H1 (cell line): ENCODE measurements around the gene ARHGEF4. TPM values are rescaled to one million over a fixed set of nuclear protein-coding genes. Genes with fewer than 3 reads are reported as not detected.

Experiments used
- CTCF ChIA-PET: fragments of 300-600 bp; sonication (Branson Sonifier 250); formaldehyde crosslinking; loops from one replicate; lab custom pipeline; 2021; ENCODE audit not compliant: partially characterized antibody; lab: Charles Lee
- POLR2A ChIA-PET: fragments of 300-600 bp; sonication (Branson Sonifier 250); formaldehyde crosslinking; loops from one replicate; lab custom pipeline; 2021; ENCODE audit warnings: inconsistent platforms; ENCODE audit not compliant: partially characterized antibody; lab: Charles Lee
- DNase-seq, 2 experiments: peaks; one replicate each; pipeline versions ENCODE4 v3.0.0 to v3.0.0-alpha.2; 2010 to 2022; ENCODE audit warnings: low spot score in 2 of 2, low read depth in 1 of 2, mixed read lengths in 1 of 2
- FAIRE-seq: peaks from 2 replicates; lab custom pipeline; 2011; peaks lifted over from hg19 to GRCh38; lab: Jason Lieb, UNC
- H2AFZ ChIP-seq: 2 replicates; pipeline ENCODE4 v1.8.1; 2012; ENCODE audit warnings: low read length, inconsistent platforms
- H2AK5ac ChIP-seq: 2 replicates; pipeline ENCODE4 v1.6.1; 2013; ENCODE audit warnings: low read depth, low read length
- H2BK120ac ChIP-seq: replicated peaks from 2 replicates; pipeline ENCODE3; 2013; ENCODE audit warnings: low read depth, low read length, inconsistent platforms
- H2BK12ac ChIP-seq: 2 replicates; pipeline ENCODE4 v1.6.1; 2013; ENCODE audit warnings: low read depth, low read length
- H2BK15ac ChIP-seq: 2 replicates; pipeline ENCODE4 v1.6.1; 2013; ENCODE audit warnings: low read length
- H2BK20ac ChIP-seq: 2 replicates; pipeline ENCODE4 v1.6.1; 2013; ENCODE audit warnings: low read length
- H2BK5ac ChIP-seq: 2 replicates; pipeline ENCODE4 v1.6.1; 2013; ENCODE audit warnings: low read depth, low read length
- H3K14ac ChIP-seq: 2 replicates; pipeline ENCODE4 v1.6.1; 2013; ENCODE audit warnings: inconsistent platforms; ENCODE audit not compliant: insufficient read length
- H3K18ac ChIP-seq: 2 replicates; pipeline ENCODE4 v1.6.1; 2013; ENCODE audit warnings: low read length; ENCODE audit errors: extremely low read depth
- H3K23ac ChIP-seq: 2 replicates; pipeline ENCODE4 v1.6.1; 2013; ENCODE audit warnings: inconsistent platforms; ENCODE audit not compliant: insufficient read length
- H3K23me2 ChIP-seq: 2 replicates; pipeline ENCODE4 v1.6.1; 2013; ENCODE audit warnings: low read depth, low read length
- H3K27ac ChIP-seq: 2 replicates; pipeline ENCODE4 v1.6.1; 2011; ENCODE audit warnings: low read depth, low read length, inconsistent platforms
- H3K27me3 ChIP-seq, 4 experiments: replicated peaks in 1 of 4; 1 replicate in 1 of 4; 2 replicates in 3 of 4; pipeline versions ENCODE4 v1.6.1 to v1.8.1; 2011 to 2013; ENCODE audit warnings: low read length in 3 of 4, mild to moderate bottlenecking in 3 of 4, inconsistent platforms in 2 of 4, mixed read lengths in 2 of 4, moderate library complexity in 1 of 4; ENCODE audit not compliant: control insufficient read depth in 3 of 4, insufficient read depth in 3 of 4; ENCODE audit errors: extremely low read depth in 1 of 4
- H3K36me3 ChIP-seq, 4 experiments: 2 replicates each; pipeline versions ENCODE4 v1.6.1 to v1.8.1; 2011 to 2013; ENCODE audit warnings: mild to moderate bottlenecking in 4 of 4, low read length in 3 of 4, moderate library complexity in 2 of 4, control low read depth in 1 of 4, inconsistent platforms in 1 of 4; ENCODE audit not compliant: insufficient read depth in 4 of 4, control insufficient read depth in 2 of 4
- H3K4ac ChIP-seq: replicated peaks from 2 replicates; pipeline ENCODE3; 2013; ENCODE audit warnings: low read length, low read depth, mixed read lengths, inconsistent platforms; ENCODE audit not compliant: insufficient read length
- H3K4me1 ChIP-seq, 4 experiments: replicated peaks in 1 of 4; 1 replicate in 1 of 4; 2 replicates in 3 of 4; pipeline versions ENCODE4 v1.6.1 to v1.8.1; 2011 to 2013; ENCODE audit warnings: low read length in 3 of 4, inconsistent platforms in 2 of 4, mixed read lengths in 1 of 4; ENCODE audit not compliant: insufficient read depth in 4 of 4, control insufficient read depth in 3 of 4
- H3K4me2 ChIP-seq, 2 experiments: 2 replicates each; pipeline versions ENCODE4 v1.6.1 to v1.8.1; 2011 to 2013; ENCODE audit warnings: low read depth in 2 of 2, low read length in 2 of 2, control low read depth in 1 of 2, inconsistent platforms in 1 of 2, mild to moderate bottlenecking in 1 of 2; ENCODE audit not compliant: insufficient read depth in 1 of 2
- H3K4me3 ChIP-seq, 4 experiments: fragments of 200-600, 300-600 bp in 1 of 4; sonication (generic), shearing (Covaris generic), sonication (Bioruptor Twin) in 1 of 4; 2 replicates each; pipeline versions ENCODE4 v1.5.1 to v1.8.1; 2011 to 2016; ENCODE audit warnings: low read length in 4 of 4, low read depth in 3 of 4, control low read depth in 2 of 4, inconsistent platforms in 2 of 4, mild to moderate bottlenecking in 2 of 4, mixed read lengths in 1 of 4, moderate library complexity in 1 of 4; ENCODE audit not compliant: insufficient read depth in 2 of 4; ENCODE audit errors: extremely low read depth in 1 of 4
- H3K56ac ChIP-seq: replicated peaks from 2 replicates; pipeline ENCODE3; 2013; ENCODE audit warnings: low read depth, mild to moderate bottlenecking, mixed read lengths, low read length, inconsistent platforms; ENCODE audit not compliant: insufficient read length
- H3K79me1 ChIP-seq: 2 replicates; pipeline ENCODE4 v1.6.1; 2013; ENCODE audit warnings: low read depth, low read length, control low read depth
- H3K79me2 ChIP-seq, 2 experiments: 2 replicates each; pipeline versions ENCODE4 v1.6.1 to v1.8.1; 2012 to 2013; ENCODE audit warnings: low read length in 2 of 2, mild to moderate bottlenecking in 2 of 2, inconsistent platforms in 1 of 2; ENCODE audit not compliant: insufficient read depth in 2 of 2, control insufficient read depth in 1 of 2
- H3K9ac ChIP-seq, 4 experiments: replicated peaks in 1 of 4; 1 replicate in 1 of 4; 2 replicates in 3 of 4; pipeline versions ENCODE4 v1.6.1 to v1.8.1; 2011 to 2013; ENCODE audit warnings: low read depth in 3 of 4, low read length in 3 of 4, control low read depth in 2 of 4, mild to moderate bottlenecking in 2 of 4, moderate library complexity in 2 of 4, inconsistent platforms in 1 of 4; ENCODE audit errors: extremely low read depth in 1 of 4
- H3K9me3 ChIP-seq, 2 experiments: 2 replicates each; pipeline versions ENCODE4 v1.6.1 to v1.8.1; 2012 to 2013; ENCODE audit warnings: mild to moderate bottlenecking in 2 of 2, moderate library complexity in 2 of 2, control low read depth in 1 of 2, inconsistent platforms in 1 of 2, low read depth in 1 of 2, low read length in 1 of 2, mixed read lengths in 1 of 2; ENCODE audit not compliant: insufficient read depth in 2 of 2
- H4K20me1 ChIP-seq, 2 experiments: replicated peaks in 1 of 2; 2 replicates each; pipeline versions ENCODE3 to v1.8.1; 2011 to 2013; ENCODE audit warnings: inconsistent platforms in 2 of 2, low read length in 2 of 2, mild to moderate bottlenecking in 1 of 2; ENCODE audit not compliant: insufficient read depth in 2 of 2, control insufficient read depth in 1 of 2
- H4K5ac ChIP-seq: 2 replicates; pipeline ENCODE4 v1.6.1; 2013; ENCODE audit warnings: low read length, low read depth, mixed read lengths, inconsistent platforms; ENCODE audit not compliant: insufficient read length
- H4K8ac ChIP-seq: 2 replicates; pipeline ENCODE4 v1.8.0; 2013; ENCODE audit warnings: mild to moderate bottlenecking, moderate library complexity, low read length, inconsistent platforms; ENCODE audit not compliant: insufficient read depth; ENCODE audit errors: extremely low read depth
- H4K91ac ChIP-seq: replicated peaks from 2 replicates; pipeline ENCODE3; 2013; ENCODE audit warnings: low read length, mixed read lengths, inconsistent platforms; ENCODE audit not compliant: insufficient read length
- NRF1 ChIP-seq: IDR thresholded peaks from 2 replicates; pipeline ENCODE4 v1.6.1; 2011; ENCODE audit warnings: mild to moderate bottlenecking, low read depth, low read length, improper control_type of control experiment
- SUZ12 ChIP-seq: fragments of 200-600 bp; sonication (generic); IDR thresholded peaks from 2 replicates; pipeline ENCODE4 v1.6.1; 2012; ENCODE audit warnings: mild to moderate bottlenecking, inconsistent platforms, low read length, moderate library complexity, mixed read lengths
- WGBS, 2 experiments: shearing (Covaris generic) in 1 of 2; methylation state at CpG; one replicate each; pipeline versions ENCODE4 v1.1.6 to v1.1.7; 2013 to 2015; ENCODE audit warnings: low lambda C conversion rate in 2 of 2, mixed read lengths in 2 of 2, inconsistent platforms in 1 of 2, low coverage in 1 of 2, missing lambda C conversion rate in 1 of 2; ENCODE audit not compliant: insufficient replicate concordance in 2 of 2, insufficient coverage in 1 of 2, insufficient read length in 1 of 2; ENCODE audit errors: extremely low coverage in 1 of 2, missing lambda C conversion rate in 1 of 2; 5-methylcytosine and 5-hydroxymethylcytosine counted together
- polyA plus RNA-seq, 7 experiments: library from polyadenylated mRNA; depleted of rRNA in 3 of 7; stranded (reverse) in 5 of 7; unstranded in 2 of 7; fragments of >200 nt in 5 of 7; fragments of 200-250 nt in 2 of 7; gene quantifications; 1 replicate in 5 of 7; 2 replicates in 1 of 7; 4 replicates in 1 of 7; pipeline versions ENCODE4 v1.2.1 to v1.2.3, GENCODE V29; 2011 to 2013; ENCODE audit warnings: missing spikeins in 2 of 7, mixed read lengths in 2 of 7
- total RNA-seq: library from RNA; stranded (reverse); fragmentation: NEBNext Ultra II Directional; extraction: Animal tissue kit (Norgen Biotek cat#: 25700); gene quantifications from 2 replicates; pipeline ENCODE4 v1.2.1, GENCODE V29; 2021

The ARHGEF4 gene
- total and polyA plus RNA-seq, 2 of the 8 experiments (the other 6 are each of a cell fraction or from before 2014, with no cell fraction given), result 10.6 to 14.6 TPM

GRCh38 chr2:130798472-130799218, 38.1 kb upstream of the ARHGEF4 start:
- Histone ChIP-seq H2BK5ac (no peak overlapping the region), H2BK15ac (no peak overlapping the region; the same call in 1 of the 2 replicates), H3K27ac (no peak overlapping the region), H4K91ac (no peak overlapping the region), H3K4me2 (peak overlapping the region; percentile 68 to 99), H2AK5ac (no peak overlapping the region), H3K14ac (no peak overlapping the region), H3K36me3 (no peaks in the 10 kb centered on the region), H3K4me3 (peak overlapping the region; percentile 20 to 73 (median 64)), H4K20me1 (no peaks in the 10 kb centered on the region), H3K79me2 (no peaks in the 10 kb centered on the region), H4K5ac (no peak overlapping the region), H3K4me1 (peaks cover 2 to 16% (median 7%) of the 10 kb centered on the region in 4 experiments; a peak in 6 of 7 replicates), H3K18ac (no peak overlapping the region; the same call in 1 of the 2 replicates), H3K56ac (no peak overlapping the region), H2BK12ac (no peak overlapping the region), H2BK20ac (no peak overlapping the region), H3K23ac (no peak overlapping the region), H2BK120ac (no peak overlapping the region), H2AFZ (peak overlapping the region; percentile 26; the same call in 1 of the 2 replicates), H3K23me2 (peaks cover 6% of the 10 kb centered on the region; the same call in 1 of the 2 replicates), H4K8ac (peak overlapping the region; percentile 68), H3K27me3 (peaks cover 0 to 15% (median 13%) of the 10 kb centered on the region in 4 experiments; a peak in 6 of 7 replicates), H3K79me1 (no peaks in the 10 kb centered on the region), H3K9ac (peak overlapping the region in 1 of 4 experiments; percentile 3; a peak in 1 of 7 replicates), H3K4ac (no peak overlapping the region), H3K9me3 (no peaks in the 10 kb centered on the region)
- TF ChIP-seq NRF1 (no peak), SUZ12 (peak; percentile 54; the same call in 1 of the 2 replicates)
- DNase-seq (peak in 1 of 2 experiments; percentile 71), FAIRE-seq (no peak)
- CTCF ChIA-PET, result interaction anchor here (0.5 to 11.0 kb wide), 29 partner anchors 13 to 243 kb away, joined by 3 to 156 read pairs (median 5); partner anchors contain the start of genes ARHGEF4 and GPR148
- 12% methylated on average over 25 of the region's 30 CpGs; no CpG with 5 or more reads in 1 of the 2 experiments for WGBS, 2 experiments
- POLR2A ChIA-PET, result interaction anchor here (0.6 to 1.3 kb wide), 3 partner anchors 13 to 124 kb away, joined by 3 read pairs; no protein-coding TSS in a partner anchor
